GM21723 (cell line): Measurements from ENCODE around the gene LPIN1.

Source experiments
- ATAC-seq: cut with Tn5 transposase; IDR thresholded peaks from one replicate; pipeline ENCODE4 v1.9.1; 2021; ENCODE audit warnings: mild to moderate bottlenecking, moderate library complexity; ENCODE audit not compliant: unreplicated experiment

Gene LPIN1, protein sequence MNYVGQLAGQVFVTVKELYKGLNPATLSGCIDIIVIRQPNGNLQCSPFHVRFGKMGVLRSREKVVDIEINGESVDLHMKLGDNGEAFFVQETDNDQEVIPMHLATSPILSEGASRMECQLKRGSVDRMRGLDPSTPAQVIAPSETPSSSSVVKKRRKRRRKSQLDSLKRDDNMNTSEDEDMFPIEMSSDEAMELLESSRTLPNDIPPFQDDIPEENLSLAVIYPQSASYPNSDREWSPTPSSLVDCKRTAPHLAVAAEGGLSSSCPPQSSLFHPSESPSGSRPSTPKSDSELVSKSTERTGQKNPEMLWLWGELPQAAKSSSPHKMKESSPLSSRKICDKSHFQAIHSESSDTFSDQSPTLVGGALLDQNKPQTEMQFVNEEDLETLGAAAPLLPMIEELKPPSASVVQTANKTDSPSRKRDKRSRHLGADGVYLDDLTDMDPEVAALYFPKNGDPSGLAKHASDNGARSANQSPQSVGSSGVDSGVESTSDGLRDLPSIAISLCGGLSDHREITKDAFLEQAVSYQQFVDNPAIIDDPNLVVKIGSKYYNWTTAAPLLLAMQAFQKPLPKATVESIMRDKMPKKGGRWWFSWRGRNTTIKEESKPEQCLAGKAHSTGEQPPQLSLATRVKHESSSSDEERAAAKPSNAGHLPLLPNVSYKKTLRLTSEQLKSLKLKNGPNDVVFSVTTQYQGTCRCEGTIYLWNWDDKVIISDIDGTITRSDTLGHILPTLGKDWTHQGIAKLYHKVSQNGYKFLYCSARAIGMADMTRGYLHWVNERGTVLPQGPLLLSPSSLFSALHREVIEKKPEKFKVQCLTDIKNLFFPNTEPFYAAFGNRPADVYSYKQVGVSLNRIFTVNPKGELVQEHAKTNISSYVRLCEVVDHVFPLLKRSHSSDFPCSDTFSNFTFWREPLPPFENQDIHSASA

DNA sequence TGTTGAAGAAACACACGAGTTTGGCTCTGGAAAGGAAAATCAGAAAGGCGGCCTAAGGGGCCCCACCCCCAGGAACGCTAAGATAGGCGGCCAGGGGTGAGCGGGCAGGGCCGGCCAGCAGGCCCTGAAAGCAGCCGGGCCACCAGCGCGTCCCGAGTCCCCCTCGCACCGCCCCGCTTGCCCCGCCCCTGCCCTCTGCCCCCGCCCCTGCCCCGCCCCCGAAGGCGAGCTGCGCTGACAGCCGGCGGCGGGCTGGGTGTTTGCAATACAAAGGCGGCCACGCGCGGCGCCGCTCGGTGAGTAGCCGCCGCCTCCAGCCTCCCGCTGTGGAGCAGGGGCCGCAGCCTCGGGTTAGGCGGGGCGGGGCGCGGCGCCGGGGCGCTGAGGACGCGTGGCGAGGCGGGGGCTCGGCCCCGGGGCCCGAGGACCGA, at the start of gene LPIN1:
TSS of gene LPIN1 (plus strand) at position 257 of the 431 bp plus-strand sequence. CDS start 18,910 bp downstream, outside the sequence.
- ATAC-seq, result peak; percentile 52

DNA sequence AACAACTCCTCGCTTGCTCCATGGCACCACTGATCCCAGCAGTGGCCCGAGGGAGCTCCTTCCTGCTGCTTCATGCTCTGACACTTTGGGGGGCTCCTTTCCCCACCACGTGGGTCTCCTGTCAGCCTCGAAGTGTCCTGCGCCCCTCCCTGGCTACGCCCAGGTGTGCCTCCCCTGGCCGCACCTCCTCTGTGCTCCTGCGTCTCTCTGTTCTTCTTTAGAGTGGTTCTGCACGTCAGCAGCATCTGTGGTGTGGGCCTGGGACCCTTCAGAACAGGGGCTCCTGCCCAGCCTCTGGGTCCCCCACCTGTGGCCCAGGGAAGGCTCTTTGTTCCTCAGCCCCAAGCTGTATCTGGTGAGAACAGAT, 49.7 kb upstream of the LPIN1 start:
- ATAC-seq, result no peak

DNA sequence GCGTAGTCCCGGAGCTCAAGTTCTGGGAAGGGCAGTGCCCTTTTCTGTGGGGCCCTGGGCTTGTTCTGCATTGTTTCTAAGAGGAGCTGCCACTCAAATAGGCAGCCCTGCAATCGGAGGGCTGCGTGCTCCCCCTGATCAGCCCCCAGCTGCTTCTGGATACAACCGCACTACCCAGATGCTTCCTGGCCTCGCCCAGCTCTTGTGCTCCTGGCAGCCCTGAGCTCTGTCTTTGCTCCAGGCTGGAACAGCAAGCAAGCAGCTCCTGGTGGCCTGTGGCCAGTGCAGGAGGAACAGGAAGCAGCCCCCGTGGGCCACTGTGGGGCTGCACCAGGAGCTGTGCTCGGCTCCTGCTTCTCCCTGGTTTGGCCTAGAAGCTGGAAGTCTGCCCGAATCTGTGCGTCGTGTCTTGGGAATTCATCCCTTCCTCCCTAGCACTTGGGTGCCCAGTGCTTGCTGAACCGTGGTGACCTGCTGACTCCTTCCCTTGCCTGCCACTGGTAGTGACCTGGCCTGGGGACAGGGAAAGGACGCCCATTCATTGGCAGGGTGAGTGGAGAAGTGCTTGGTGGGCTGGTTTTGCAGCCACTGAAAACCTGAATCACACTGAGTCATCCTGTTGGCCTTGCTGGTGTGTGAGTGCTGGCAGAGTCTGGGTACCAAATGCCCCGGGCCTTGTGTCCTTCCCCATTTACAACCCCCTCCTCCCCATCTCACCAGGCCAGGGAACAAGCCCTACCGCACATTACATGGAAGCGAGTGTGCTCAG, 49.1 kb upstream of the LPIN1 start:
- ATAC-seq, result no peak

DNA sequence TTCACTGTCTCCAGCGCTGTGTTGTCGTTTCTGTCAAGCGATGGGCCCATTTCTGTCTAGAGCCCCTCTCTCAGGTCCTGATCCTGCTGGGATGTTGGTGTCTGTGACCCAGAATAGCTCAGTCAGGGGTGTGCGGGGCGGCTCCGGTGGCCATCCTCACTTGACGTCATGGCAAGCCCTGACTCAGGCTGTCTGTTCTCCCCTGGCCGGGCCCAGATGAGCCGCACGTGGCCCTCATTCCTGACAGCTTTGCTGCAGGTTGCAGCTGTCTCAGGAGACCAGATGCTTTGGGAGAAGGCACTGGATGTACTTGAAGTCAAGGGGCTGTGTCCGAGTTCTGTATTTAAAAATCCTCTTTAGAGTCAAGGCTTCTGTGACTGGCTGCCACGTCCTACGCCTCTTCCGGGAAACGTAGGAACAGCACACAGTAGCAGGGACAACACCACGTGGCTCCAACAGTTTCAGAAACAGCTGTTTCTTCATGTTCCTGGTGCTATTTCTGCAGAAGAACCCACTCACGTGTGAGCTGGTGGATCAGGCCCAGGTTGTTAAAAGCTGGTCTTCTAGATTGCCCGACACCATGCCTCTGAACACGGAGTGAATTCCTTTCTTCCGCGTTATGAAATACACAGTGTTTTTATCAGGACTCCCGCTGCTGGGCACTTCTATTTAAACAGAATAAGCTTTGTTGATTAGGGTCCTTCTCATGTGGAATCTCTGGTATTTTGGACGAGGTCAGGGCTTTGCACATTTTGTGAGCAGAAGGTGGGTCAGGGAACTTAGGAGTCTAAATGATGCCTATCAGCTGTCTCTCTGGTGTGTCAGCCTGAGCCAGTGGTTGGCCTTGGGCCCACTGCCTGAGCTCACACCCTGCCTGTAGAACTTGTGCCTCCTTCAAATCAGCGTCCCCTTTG, 48.2 kb upstream of the LPIN1 start:
- ATAC-seq, result no peak

DNA sequence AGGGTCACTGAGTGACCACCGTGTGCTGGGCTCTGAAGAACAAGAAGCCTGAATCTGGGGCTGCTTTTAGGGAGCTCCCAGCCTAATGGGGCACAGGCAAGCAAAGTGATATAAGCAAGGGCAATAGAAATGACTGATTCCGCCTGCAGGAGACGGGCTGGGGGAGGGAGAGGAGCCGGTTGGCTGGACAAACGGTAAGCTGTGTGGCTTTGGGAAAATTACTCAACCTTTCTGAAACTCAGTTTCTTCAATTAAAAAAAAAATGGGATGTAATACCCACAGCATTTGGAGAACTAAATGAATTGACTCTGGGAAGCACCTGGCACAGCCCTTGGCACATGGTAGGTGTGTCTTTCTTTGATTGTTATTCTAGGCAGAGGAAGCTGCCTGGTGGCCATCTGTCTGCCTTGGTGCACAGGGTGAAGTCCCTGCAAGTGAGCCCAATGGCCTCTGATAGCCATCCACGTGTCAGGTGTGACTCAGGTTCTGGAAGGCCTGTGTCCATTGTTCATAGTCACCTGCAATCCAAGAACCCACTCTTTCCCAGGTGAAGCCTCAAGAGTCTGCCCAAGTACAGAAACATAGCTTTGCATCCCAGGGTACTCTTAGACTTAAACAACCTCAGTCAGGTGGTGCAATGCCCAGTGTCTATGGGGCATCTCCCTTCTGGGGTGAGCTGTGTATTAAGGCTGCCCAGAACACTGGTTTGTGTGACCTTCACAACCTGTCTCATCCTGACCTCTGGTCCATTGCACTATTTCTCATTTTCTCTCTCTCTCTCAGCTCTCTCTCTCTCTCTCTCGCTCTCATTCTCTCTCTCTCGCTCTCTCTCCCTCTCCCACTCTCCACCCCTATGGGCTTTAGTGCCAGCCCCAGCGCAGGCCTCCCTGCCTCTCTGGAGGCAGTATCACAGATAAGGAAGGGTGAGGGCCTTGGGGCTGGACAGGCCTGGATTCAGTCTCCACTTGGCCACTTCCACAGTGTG, 46.5 kb upstream of the LPIN1 start:
- no peak for ATAC-seq

DNA sequence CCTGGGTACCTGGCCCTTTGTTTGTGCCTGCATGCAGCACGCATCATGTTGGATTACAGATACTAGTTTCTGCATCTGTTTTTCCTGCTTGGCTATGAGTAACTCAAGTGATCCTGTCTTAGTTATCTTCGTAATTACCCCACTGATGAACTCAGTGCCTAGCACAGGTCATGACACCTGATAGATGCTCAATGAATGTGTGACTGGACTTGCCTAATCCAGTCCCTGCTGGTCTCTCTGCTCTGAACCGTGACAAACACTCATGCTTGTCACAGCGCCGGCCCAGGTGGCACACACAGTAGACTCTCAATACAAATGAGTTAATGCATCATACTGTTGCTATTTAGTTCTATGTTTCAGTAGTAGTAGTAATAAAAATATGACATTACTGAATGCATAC, 45.2 kb upstream of the LPIN1 start:
- ATAC-seq, result no peak

DNA sequence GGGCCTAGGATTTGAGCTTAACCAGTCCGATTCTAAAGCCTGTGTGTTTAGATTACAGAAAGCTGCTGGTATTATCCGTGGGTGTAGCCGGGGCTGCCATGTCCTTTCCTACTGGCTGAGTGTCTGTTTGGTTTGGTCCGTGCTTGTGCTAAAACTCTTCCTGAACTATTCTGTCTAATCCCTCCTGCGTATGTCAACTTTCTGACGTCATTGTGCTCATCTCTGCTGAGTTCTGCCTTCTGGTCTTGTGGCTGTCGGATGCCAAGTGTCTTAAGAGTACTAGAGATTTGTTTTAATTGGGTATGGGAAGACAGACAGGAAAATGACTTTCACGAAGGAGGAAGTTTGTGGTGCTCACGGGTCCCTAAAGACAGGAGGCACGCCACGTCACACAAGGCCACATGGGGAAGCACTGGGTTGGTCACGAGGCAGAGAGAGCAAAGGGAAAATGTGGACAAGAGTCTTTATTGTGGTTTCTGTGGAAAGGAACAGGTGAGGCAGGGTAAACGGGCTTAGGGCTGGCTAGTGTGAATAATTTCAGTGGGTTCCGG, 44.6 kb upstream of the LPIN1 start:
- ATAC-seq, result no peak

DNA sequence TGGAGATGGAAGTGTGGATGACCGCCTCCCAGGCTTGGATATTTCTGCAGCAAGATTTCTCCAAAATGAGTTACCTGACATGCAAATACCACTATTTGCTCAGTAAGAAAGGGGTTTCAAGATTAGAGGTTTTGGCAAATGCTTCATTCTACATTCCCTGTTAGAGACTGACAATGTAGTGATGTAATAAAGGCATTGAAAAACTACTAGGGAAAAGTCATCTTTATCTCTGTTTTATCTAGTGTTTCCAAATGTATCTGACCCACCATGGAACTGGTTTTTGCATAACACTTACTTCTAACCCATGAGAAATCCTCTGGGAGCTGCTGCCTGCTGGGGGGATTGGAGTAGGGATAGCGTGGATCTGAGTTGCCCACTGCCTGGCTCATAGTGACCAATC, 43.5 kb upstream of the LPIN1 start:
- ATAC-seq, result no peak

DNA sequence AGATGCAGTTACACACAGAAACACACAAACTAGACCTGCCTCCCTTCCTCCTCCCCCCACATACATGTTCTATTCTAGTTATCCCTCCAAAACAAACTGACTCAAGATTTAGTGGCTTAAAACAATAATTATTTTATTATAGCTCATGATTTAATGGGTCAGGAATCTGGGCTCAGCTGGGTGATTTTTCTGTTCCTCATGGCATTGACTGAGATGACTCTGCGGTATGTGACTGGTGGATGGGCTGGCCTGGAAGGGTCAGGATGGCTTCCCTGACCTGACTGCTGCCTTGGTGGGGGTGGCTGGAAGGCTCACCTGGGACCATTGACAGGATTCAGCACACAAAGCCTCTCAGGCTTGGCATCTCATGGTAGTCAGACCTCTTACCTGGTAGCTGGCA, 42.7 kb upstream of the LPIN1 start:
- ATAC-seq, result no peak

DNA sequence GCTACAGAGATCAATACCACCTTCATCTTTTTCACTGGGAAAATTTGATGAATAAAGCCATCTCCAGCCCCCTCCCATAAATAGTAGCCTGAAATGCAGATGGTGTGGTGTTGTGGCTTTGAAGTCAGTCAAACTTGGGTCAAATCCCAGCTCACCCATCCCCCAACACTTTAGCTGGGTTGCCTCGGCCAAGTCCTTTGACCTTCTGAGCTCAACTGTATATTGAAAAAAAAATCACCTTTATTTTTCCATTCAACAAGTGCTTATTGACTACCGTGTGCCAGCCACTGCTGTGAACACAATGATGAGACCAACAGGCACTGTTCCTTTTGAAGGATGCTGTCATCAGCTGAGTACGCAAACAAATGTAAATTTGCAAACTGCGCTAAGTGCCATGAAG, 41.4 kb upstream of the LPIN1 start:
- no peak for ATAC-seq

DNA sequence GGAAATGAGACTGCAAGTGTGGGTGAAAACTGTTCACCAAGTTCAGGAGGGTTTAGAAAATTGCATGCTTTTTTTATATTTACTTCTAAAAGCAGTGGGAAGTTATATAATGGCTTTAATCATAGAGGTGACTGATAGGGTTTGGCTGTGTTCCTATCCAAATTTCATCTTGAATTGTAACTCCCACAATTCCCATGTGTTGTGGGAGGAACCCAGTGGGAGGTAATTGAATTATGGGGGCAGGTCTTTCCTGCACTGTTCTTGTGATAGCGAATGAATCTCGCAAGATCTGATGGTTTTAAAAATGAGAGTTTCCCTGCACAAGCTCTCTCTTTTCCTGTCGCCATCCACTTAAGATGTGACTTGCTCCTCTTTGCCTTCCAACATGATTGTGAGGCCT, 40.7 kb upstream of the LPIN1 start:
- no peak for ATAC-seq

DNA sequence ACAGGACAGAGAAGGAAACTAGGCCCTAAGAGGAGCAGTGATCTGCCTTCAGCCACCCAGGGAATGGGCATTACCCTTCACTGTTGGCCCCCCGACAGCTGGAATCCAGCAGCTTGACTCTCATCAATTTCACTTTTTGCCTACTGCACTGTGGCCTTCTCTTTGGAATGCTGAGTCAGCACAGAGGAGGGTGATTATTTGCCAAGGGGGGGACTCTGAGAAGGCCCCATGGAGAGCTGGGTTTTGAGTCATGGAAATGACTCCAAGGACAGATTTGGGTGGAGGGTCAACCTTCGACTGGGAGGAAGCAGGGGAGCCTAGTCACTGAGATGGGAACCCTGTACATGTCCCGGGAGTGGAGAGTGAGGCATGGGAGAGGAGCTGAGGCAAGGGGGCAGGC, 38.3 kb upstream of the LPIN1 start:
- no peak for ATAC-seq

DNA sequence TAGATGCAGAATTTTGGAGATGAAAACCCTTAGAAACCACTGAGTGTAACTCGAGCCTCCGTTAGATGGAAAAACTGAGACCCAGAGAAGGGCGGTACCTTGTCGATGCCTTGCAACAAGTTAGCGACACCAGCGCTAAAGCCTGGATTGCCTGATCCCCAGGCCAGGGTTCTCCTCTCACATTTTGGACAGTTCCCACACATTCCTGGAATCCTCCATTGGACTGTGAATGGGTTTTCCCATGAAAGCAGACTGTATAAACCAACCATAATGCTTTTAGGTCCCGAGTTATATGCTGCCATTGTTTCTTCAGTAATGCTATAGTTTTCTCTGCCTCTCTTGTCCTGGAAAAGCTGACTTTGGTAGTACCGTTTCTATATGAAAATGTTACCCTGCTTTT, 37.1 kb upstream of the LPIN1 start:
- no peak for ATAC-seq

DNA sequence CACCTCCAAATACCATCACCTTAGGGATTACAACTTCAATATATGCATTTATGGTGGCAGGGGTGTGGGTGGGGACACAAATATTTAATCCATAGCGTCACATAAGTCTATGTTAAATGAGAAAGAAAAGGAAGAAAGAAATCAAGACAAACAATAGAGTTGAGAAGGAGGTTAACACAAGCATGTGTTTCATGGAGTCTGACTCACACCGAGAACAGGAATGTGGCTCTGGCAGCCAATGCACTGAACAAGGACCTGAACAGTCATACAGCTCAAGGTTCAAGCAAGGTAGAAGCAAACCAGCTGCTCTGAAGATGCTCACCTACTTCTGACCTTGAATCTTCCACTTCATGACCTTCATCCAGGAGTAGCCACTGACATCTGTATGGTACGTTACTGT, 36.2 kb upstream of the LPIN1 start:
- ATAC-seq, result no peak

DNA sequence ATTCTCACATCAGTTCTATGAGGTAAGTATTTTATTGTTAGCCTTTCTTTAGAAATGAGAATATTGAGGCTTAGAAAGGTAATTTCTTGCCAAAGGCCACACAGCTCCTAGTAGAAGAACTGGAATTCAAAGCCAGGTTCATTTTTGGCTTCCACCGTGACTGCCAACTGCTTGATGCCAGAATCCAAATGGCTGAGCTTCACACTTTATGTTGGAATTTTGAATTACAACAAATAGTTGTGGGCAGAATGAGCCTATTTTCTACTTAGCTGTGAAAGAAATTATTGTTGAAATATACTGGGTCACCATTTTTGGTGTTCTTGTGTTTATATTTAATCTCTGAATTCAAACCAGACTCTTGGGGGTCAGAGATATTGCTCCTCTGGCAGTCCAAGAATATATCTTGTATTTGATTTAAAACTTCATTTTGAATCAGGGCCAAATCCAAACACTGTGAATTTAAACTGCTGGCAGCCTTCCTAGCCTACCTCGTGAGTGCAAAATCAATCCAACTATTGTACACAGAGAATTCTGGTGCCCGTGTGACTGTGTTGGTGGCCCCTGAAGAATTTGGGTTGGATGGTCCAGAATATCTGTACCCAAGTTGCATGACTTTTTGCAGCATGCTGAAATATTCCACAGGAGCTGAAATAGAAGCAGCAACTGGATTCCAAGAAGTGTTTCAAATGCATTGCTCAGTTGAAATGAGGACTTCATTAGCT, 35.6 kb upstream of the LPIN1 start:
- ATAC-seq, result no peak

DNA sequence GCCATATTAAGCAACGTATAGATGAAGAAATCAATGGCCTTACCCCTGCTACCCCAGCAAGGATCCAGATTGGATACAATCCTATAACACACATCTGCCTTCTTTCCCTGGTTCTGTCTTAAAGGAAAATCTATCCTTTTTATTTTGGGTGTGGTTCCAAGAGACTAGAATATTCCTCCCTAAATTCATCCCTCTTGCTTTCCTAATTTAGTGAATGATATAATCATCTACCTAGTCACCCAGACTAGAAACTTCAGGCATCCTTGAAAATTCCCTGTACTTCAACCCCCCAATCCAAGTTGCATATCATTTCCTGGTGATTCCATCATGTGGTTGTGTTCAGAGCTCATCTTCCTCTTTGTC, 35.1 kb upstream of the LPIN1 start:
- no peak for ATAC-seq

DNA sequence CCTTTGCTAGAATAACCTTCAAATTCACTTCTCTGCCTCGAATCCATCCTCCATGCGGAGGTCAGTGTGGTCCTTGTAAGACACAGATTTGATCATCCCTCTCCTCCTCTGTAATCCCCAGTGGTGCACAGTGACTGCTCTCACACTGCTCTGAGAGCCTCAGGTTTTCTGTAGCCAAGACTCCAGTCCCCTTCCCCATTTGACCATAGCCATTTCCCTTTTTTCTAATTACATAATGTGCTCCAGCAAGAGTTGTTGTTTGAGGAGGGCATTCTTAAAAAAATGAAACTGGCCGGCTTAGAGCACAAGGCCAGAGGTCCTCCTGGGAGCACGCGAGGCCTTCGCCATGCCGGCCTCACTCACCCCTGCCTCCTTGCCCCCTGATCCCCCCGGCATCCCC, 34.7 kb upstream of the LPIN1 start:
- ATAC-seq, result no peak

DNA sequence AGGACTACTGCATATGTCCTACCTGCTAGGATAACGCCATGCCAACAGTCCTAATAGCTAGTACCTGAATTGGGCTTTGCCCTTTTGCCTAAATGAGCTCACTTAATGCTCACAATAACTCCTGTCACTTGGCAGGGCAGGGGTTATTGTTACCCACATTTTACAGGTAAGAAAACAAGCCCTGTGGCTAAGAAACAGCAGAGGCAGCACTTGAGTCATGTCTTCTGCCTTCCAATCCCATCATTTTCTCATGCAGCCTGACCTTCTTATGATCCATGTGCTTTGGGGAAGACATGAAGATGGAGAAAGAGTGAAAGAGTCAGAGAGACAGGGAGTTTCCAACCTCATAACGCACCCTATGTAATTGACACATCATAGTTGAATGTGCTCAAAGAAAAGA, 33.6 kb upstream of the LPIN1 start:
- ATAC-seq, result no peak
